ENCODE measurements around the gene MINK1.

The MINK1 gene

GRCh38 chr17:4810696-4811290 lies 22.3 kb upstream of the MINK1 start:
- Histone ChIP-seq H3K27me3 (ENCODE audit: insufficient read depth, poor library complexity, severe bottlenecking) (no peaks in the 10 kb centered on the region), H3K27ac (ENCODE audit: poor library complexity, severe bottlenecking) (no peak overlapping the region), H3K4me3 (ENCODE audit: severe bottlenecking) (no peak overlapping the region), H3K4me1 (ENCODE audit: insufficient read depth, poor library complexity, severe bottlenecking) (peaks cover 4% of the 10 kb centered on the region), H3K36me3 (ENCODE audit: low read depth) (peaks cover 38% of the 10 kb centered on the region), H3K9me3 (ENCODE audit: severe bottlenecking) (no peaks in the 10 kb centered on the region)
- no peak for TF ChIP-seq CTCF (IDR thresholded peaks at IDR 0.05; ENCODE audit: poor library complexity, severe bottlenecking)
- ATAC-seq (ENCODE audit: low read depth): no peak
- DNase-seq (ENCODE audit: low spot score): no peak

- DNase-seq (ENCODE audit: low spot score) (no peak), ATAC-seq (ENCODE audit: low read depth) (no peak)
- H3K4me3 ChIP-seq (ENCODE audit: severe bottlenecking): no peak overlapping the region
- no peaks in the 10 kb centered on the region for H3K9me3 ChIP-seq (ENCODE audit: severe bottlenecking)
- no peak for TF ChIP-seq CTCF (IDR thresholded peaks at IDR 0.05; ENCODE audit: poor library complexity, severe bottlenecking)
- H3K36me3 ChIP-seq (ENCODE audit: low read depth): peaks cover 41% of the 10 kb centered on the region
- no peak overlapping the region for H3K27ac ChIP-seq (ENCODE audit: poor library complexity, severe bottlenecking)
- no peaks in the 10 kb centered on the region for H3K4me1 ChIP-seq (ENCODE audit: insufficient read depth, poor library complexity, severe bottlenecking)
- no peaks in the 10 kb centered on the region for H3K27me3 ChIP-seq (ENCODE audit: insufficient read depth, poor library complexity, severe bottlenecking)
These were observed 21.7 kb upstream of the MINK1 start for GRCh38 chr17:4811471-4811870.

GRCh38 chr17:4812690-4813089 lies 20.4 kb upstream of the MINK1 start:
- no peak overlapping the region for H3K4me3 ChIP-seq (ENCODE audit: severe bottlenecking)
- no peaks in the 10 kb centered on the region for H3K27me3 ChIP-seq (ENCODE audit: insufficient read depth, poor library complexity, severe bottlenecking)
- no peak for TF ChIP-seq CTCF (IDR thresholded peaks at IDR 0.05; ENCODE audit: poor library complexity, severe bottlenecking)
- H3K27ac ChIP-seq (ENCODE audit: poor library complexity, severe bottlenecking): no peak overlapping the region
- DNase-seq (ENCODE audit: low spot score): no peak
- no peaks in the 10 kb centered on the region for H3K9me3 ChIP-seq (ENCODE audit: severe bottlenecking)
- H3K4me1 ChIP-seq (ENCODE audit: insufficient read depth, poor library complexity, severe bottlenecking): no peaks in the 10 kb centered on the region
- ATAC-seq (ENCODE audit: low read depth): no peak
- H3K36me3 ChIP-seq (ENCODE audit: low read depth): peaks cover 46% of the 10 kb centered on the region

- H3K27ac ChIP-seq (ENCODE audit: poor library complexity, severe bottlenecking): no peak overlapping the region
- no peak for DNase-seq (ENCODE audit: low spot score)
- ATAC-seq (ENCODE audit: low read depth): no peak
- no peak overlapping the region for H3K4me3 ChIP-seq (ENCODE audit: severe bottlenecking)
- no peaks in the 10 kb centered on the region for H3K4me1 ChIP-seq (ENCODE audit: insufficient read depth, poor library complexity, severe bottlenecking)
- H3K36me3 ChIP-seq (ENCODE audit: low read depth): peaks cover 37% of the 10 kb centered on the region
- no peaks in the 10 kb centered on the region for H3K27me3 ChIP-seq (ENCODE audit: insufficient read depth, poor library complexity, severe bottlenecking)
- TF ChIP-seq CTCF (IDR thresholded peaks at IDR 0.05; ENCODE audit: poor library complexity, severe bottlenecking): no peak
- H3K9me3 ChIP-seq (ENCODE audit: severe bottlenecking): no peaks in the 10 kb centered on the region
These were observed 18.0 kb upstream of the MINK1 start for GRCh38 chr17:4815043-4815675.

GRCh38 chr17:4816826-4817225 lies 16.3 kb upstream of the MINK1 start:
- TF ChIP-seq CTCF (IDR thresholded peaks at IDR 0.05; ENCODE audit: poor library complexity, severe bottlenecking): no peak
- DNase-seq (ENCODE audit: low spot score): no peak
- no peak overlapping the region for H3K4me3 ChIP-seq (ENCODE audit: severe bottlenecking)
- H3K4me1 ChIP-seq (ENCODE audit: insufficient read depth, poor library complexity, severe bottlenecking): no peaks in the 10 kb centered on the region
- no peak overlapping the region for H3K27ac ChIP-seq (ENCODE audit: poor library complexity, severe bottlenecking)
- peaks cover 28% of the 10 kb centered on the region for H3K36me3 ChIP-seq (ENCODE audit: low read depth)
- no peaks in the 10 kb centered on the region for H3K27me3 ChIP-seq (ENCODE audit: insufficient read depth, poor library complexity, severe bottlenecking)
- no peaks in the 10 kb centered on the region for H3K9me3 ChIP-seq (ENCODE audit: severe bottlenecking)
- ATAC-seq (ENCODE audit: low read depth): no peak
